HG03354 (cell line): ENCODE measurements around the gene SRD5A2.

Experiments
- ATAC-seq: cut with Tn5 transposase; IDR thresholded peaks from one replicate; pipeline ENCODE4 v1.9.1; 2021; ENCODE audit warnings: mild to moderate bottlenecking; ENCODE audit not compliant: unreplicated experiment, poor library complexity, severe bottlenecking

Gene SRD5A2

DNA sequence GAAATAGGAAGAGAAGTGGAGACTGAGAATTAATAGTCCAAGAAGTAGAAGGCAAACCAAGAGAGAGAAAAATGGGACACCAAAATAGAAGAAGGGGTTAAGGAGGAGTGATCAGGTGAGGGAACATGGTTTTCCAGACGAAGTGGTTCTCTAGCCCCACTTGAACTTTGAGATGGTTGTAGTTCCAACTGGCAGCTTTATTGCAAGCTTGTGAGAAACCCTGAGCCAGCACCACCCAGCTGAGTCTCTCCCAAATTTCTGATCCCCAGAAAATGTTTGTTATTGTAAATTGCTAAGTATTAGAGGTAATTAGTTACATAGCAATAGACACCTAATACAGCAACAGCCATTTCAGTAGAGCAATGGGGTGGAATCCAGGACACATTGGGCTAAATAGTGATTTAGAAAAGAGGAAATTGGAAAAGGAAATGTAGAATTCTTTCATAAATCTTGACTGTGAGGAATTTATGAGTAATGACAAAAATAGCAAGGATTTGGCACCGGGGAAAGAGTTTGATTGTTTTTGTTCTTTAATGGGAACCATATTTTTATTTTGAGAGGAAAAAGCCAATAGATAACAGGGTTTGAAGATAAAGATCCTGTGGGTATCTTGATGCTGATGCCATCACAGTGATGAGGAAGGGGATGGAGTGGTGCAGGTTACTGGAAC is 104.1 kb downstream of the SRD5A2 start:
- ATAC-seq: no peak

DNA sequence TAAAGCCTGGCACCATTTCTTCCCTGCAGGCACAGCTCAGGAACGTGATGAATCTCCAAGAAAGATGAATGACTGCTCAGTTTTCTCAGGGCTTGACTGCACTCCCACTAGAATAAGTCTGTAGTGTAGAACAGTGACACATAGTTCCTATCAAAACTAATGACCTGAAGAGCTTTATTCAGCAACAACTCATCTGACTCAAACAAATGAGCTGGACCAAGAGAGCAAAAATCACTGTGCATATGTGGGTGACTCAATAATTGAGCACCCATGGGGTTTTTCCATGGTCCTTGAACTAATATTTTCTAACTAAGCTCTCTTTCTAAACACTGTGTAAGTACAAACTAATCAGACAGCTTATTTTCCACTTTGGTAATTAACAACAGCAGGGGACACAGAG is 105.0 kb downstream of the SRD5A2 start:
- no peak for ATAC-seq

DNA sequence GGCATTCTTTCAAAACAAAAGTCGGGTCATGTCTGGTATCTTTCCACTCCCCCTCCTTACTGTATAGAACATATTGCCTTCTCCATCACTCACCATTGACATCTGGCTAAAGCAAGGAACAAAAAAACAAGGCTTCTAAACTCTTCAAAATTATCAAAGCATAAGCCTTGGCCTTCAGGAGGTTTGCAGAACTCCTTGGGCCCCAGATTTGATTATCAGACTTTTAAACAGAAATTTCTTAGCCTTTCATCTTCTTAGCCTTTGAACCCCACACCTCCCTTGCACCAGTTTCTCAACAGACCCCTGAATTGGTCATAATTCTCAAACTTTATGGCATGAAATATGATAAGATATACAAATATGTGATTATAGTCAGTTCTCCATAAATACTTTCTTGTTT is 106.4 kb downstream of the SRD5A2 start:
- no peak for ATAC-seq
